ENCODE data around the gene CEACAM19. TPM values are rescaled to one million over a fixed set of nuclear protein-coding genes. Genes with fewer than 3 reads are reported as not detected.

The CEACAM19 gene
- total RNA-seq, 1 experiment from 2014 or later = 1.2 TPM

DNA sequence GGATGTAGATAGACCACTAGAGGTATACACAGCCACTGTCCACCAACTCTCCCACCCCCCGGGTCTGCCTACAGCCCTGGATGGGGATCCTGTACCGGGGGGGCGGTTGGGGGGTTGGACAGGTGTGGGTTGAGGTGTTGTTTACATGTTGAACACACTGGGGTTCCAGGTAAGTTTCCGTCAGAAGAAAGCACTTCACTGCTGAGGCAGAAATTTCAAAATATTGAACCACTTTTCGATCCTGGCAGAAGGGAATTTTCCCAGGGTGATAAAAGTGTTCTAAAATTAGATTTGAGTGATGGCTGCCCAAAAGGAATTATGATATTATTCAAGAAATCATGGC, 21.1 kb downstream of the CEACAM19 start:
- ATAC-seq = peak; percentile 6
- no peak for DNase-seq (ENCODE audit: low read depth, low spot score)
- in situ Hi-C loops (cut with HindIII; ENCODE audit: low pct_unique_long_range_greater_than_20kb, low sequenced_read_pairs) = no loop called here
- no TSS peak for BruUV-seq (replicated peaks)
- ChIA-PET POLR2A (interaction anchor here (0.5 kb wide), 1 partner anchor 25 kb away, joined by 3 read pairs; no protein-coding TSS in a partner anchor), CTCF (no interaction called here)
- no peak for TF ChIP-seq TCF7L2 (IDR thresholded peaks at IDR 0.05; ENCODE audit: low read depth, low read length)
- TF ChIP-seq, protein P1, sequence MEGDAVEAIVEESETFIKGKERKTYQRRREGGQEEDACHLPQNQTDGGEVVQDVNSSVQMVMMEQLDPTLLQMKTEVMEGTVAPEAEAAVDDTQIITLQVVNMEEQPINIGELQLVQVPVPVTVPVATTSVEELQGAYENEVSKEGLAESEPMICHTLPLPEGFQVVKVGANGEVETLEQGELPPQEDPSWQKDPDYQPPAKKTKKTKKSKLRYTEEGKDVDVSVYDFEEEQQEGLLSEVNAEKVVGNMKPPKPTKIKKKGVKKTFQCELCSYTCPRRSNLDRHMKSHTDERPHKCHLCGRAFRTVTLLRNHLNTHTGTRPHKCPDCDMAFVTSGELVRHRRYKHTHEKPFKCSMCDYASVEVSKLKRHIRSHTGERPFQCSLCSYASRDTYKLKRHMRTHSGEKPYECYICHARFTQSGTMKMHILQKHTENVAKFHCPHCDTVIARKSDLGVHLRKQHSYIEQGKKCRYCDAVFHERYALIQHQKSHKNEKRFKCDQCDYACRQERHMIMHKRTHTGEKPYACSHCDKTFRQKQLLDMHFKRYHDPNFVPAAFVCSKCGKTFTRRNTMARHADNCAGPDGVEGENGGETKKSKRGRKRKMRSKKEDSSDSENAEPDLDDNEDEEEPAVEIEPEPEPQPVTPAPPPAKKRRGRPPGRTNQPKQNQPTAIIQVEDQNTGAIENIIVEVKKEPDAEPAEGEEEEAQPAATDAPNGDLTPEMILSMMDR (IDR thresholded peaks at IDR 0.05) = no peak
- TF ChIP-seq POLR2AphosphoS5 (IDR thresholded peaks at IDR 0.05; ENCODE audit: low read depth, low read length) = no peak
- no peak for TF ChIP-seq REST (IDR thresholded peaks at IDR 0.05; ENCODE audit: insufficient read depth in 1 of 2, low read depth in 2 of 2, low read length in 1 of 2)
- TF ChIP-seq SIN3A (IDR thresholded peaks at IDR 0.05; ENCODE audit: borderline replicate concordance, insufficient read depth, low read depth, low read length) = no peak
- H3K36me3 ChIP-seq (ENCODE audit: control insufficient read depth, insufficient read depth, low read length) = no peaks in the 10 kb centered on the region
- H3K9me3 ChIP-seq (ENCODE audit: control insufficient read depth, insufficient read depth, low read depth, low read length) = no peaks in the 10 kb centered on the region
- intact Hi-C loops (cut with micrococcal nuclease; ENCODE audit: unreplicated experiment) = no loop called here
- no peaks in the 10 kb centered on the region for H3K27me3 ChIP-seq (ENCODE audit: control insufficient read depth, insufficient read depth, low read length)
- peak overlapping the region; percentile 87 for H3K27ac ChIP-seq (ENCODE audit: low read length)
- H3K4me1 ChIP-seq (ENCODE audit: control insufficient read depth, insufficient read depth, low read length) = peaks cover 17% of the 10 kb centered on the region
- peak overlapping the region in 1 of 2 experiments; percentile 1; a peak in 1 of 4 replicates for H3K4me3 ChIP-seq (ENCODE audit: low read depth in 2 of 2, low read length in 2 of 2)

GRCh38 chr19:44694184-44694579, 22.9 kb downstream of the CEACAM19 start:
- DNase-seq (ENCODE audit: low read depth, low spot score) (no peak), ATAC-seq (no peak)
- Histone ChIP-seq H3K4me1 (ENCODE audit: control insufficient read depth, insufficient read depth, low read length) (peaks cover 17% of the 10 kb centered on the region), H3K4me3 (ENCODE audit: low read depth in 2 of 2, low read length in 2 of 2) (no peak overlapping the region), H3K27ac (ENCODE audit: low read length) (peak overlapping the region; percentile 52; the same call in 1 of the 2 replicates), H3K27me3 (ENCODE audit: control insufficient read depth, insufficient read depth, low read length) (no peaks in the 10 kb centered on the region), H3K9me3 (ENCODE audit: control insufficient read depth, insufficient read depth, low read depth, low read length) (no peaks in the 10 kb centered on the region), H3K36me3 (ENCODE audit: control insufficient read depth, insufficient read depth, low read length) (no peaks in the 10 kb centered on the region)
- in situ Hi-C loops (cut with HindIII; ENCODE audit: low pct_unique_long_range_greater_than_20kb, low sequenced_read_pairs) (no loop called here), intact Hi-C loops (cut with micrococcal nuclease; ENCODE audit: unreplicated experiment) (no loop called here)
- ChIA-PET CTCF (no interaction called here), POLR2A (interaction anchor here (0.6 kb wide), 1 partner anchor 12 kb away, joined by 3 read pairs; no protein-coding TSS in a partner anchor)
- TF ChIP-seq POLR2AphosphoS5 (IDR thresholded peaks at IDR 0.05; ENCODE audit: low read depth, low read length) = no peak
- no peak for TF ChIP-seq SIN3A (IDR thresholded peaks at IDR 0.05; ENCODE audit: borderline replicate concordance, insufficient read depth, low read depth, low read length)
- TF ChIP-seq, protein P1 (IDR thresholded peaks at IDR 0.05) = no peak
- no peak for TF ChIP-seq REST (IDR thresholded peaks at IDR 0.05; ENCODE audit: insufficient read depth in 1 of 2, low read depth in 2 of 2, low read length in 1 of 2)
- TF ChIP-seq TCF7L2 (IDR thresholded peaks at IDR 0.05; ENCODE audit: low read depth, low read length) = no peak
- no TSS peak for BruUV-seq (replicated peaks)
